C4-2B (cell line): ENCODE data around the gene TGM2.

ENCODE experiments used
- CTCF ChIP-seq: fragments of 450-650 bp; conservative IDR thresholded peaks from 2 replicates; pipeline ENCODE4 v1.5.1; 2017; ENCODE audit warnings: mild to moderate bottlenecking
- ZFX ChIP-seq: fragments of 450-650 bp; IDR thresholded peaks from 2 replicates; pipeline ENCODE4 v1.6.1; 2017

- TF ChIP-seq CTCF, result no peak
- TF ChIP-seq ZFX, result no peak
Measured at GRCh38 chr20:38173237-38174156, 8.4 kb upstream of the TGM2 start.
